Retinal pigment epithelial cell (primary cell): Measurements from ENCODE around the gene RPS19BP1.

Experiments used
- DNase-seq: peaks from one replicate; pipeline ENCODE4 v3.0.0-alpha.2; 2010; ENCODE audit warnings: low read depth
- H3K4me3 ChIP-seq: 2 replicates; pipeline ENCODE4 v1.5.1; 2011; ENCODE audit warnings: mild to moderate bottlenecking, low read length, control low read depth, moderate library complexity
- TF ChIP-seq, protein P1 (sequence below): conservative IDR thresholded peaks from 2 replicates; pipeline ENCODE4 v1.5.1; 2011; ENCODE audit warnings: low read depth, low read length, control low read depth, inconsistent platforms

The RPS19BP1 gene

DNA sequence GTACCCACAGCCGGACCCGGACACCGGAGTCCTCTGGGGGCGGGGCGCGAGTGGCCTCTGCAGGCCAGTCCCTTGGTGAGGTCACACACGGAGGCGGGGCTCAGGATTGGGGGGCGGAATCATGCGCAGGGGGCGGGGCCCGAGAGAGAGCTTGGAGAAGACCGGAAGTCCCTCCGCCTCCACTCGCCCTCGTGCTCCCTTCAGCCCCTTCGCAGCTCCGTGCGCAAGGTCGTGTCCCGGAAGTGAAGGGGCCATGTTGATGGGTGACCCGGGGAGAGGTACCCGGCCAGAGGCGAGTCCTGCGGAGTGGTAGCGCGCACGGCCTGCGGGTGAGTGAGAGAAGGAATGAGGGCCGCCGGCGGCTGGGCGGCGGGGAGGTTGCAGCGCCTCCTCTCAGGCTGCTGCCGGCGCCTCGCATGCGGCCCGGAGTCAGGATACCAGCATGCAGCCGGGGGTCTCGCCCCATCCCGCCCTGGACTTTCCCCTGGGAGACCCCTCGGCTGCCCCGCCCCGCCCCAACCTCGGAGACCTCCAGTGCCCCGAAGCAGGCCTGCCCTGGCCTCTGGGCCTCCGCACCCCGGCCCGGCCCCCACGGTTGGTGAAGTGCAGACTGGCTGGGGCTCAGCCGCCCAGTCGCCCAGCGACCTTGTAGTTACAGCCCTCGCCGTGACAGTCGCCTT is 30.3 kb downstream of the RPS19BP1 start, which contains the start of gene MIEF1:
MIEF1 (plus strand) TSS at position 182 of the 680 bp plus-strand sequence. CDS start 9,005 bp downstream, outside the sequence.
- H3K4me3 ChIP-seq = peak within 1 kb of the TSS; percentile 89
- peak; percentile 90 for DNase-seq
- TF ChIP-seq, protein P1, sequence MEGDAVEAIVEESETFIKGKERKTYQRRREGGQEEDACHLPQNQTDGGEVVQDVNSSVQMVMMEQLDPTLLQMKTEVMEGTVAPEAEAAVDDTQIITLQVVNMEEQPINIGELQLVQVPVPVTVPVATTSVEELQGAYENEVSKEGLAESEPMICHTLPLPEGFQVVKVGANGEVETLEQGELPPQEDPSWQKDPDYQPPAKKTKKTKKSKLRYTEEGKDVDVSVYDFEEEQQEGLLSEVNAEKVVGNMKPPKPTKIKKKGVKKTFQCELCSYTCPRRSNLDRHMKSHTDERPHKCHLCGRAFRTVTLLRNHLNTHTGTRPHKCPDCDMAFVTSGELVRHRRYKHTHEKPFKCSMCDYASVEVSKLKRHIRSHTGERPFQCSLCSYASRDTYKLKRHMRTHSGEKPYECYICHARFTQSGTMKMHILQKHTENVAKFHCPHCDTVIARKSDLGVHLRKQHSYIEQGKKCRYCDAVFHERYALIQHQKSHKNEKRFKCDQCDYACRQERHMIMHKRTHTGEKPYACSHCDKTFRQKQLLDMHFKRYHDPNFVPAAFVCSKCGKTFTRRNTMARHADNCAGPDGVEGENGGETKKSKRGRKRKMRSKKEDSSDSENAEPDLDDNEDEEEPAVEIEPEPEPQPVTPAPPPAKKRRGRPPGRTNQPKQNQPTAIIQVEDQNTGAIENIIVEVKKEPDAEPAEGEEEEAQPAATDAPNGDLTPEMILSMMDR = no peak

DNA sequence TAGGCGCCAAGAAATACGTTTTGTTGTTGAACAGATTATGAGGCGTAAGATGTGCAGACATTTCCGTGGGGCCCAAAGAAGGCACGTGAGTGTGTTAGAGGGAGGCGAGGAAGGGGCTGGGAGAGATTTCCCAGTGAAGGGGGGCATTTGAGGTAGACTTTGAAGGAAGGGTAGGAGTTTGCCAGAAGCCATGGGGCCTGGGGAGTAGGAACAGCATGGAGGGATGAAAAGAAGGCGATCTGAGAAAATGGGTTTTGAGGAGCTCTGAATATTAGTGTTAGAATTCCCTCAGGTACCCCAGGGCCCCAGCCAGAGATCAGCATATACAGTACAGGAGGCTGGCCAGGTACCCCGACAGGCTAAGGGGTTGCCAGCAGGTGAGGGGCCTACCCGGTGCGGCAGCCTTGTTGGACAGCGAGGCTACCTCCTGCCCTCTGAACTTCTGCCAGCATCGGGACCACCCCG is 30.9 kb downstream of the RPS19BP1 start:
- peak overlapping the region; percentile 89 for H3K4me3 ChIP-seq
- no peak for DNase-seq
- TF ChIP-seq, protein P1 = no peak

- TF ChIP-seq, protein P1 = no peak
- no peak for DNase-seq
- H3K4me3 ChIP-seq = no peak overlapping the region
These were observed 32.4 kb downstream of the RPS19BP1 start for GRCh38 chr22:39500101-39500500.

- H3K4me3 ChIP-seq = no peak overlapping the region
- TF ChIP-seq, protein P1 = no peak
- no peak for DNase-seq
These were observed 33.7 kb downstream of the RPS19BP1 start for GRCh38 chr22:39498802-39499201.

DNA sequence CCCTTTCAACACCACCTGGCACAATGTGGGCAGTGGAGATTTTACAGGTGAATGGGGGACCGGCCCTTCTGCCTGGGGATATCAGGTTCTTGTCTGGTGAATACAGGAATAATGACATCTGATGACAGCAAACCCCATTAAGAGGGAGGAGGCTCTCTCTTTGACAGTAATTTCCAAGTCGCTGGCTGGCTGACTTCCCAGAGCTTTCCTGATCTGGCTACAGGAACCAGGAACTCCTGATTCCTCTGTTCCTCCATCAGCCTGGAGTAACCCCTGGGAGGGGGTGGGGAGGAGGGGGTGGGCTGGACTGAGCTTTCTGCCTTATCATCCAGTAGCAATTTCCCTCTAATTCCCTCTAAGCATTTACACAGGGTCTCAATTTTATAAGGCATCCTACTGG is 34.2 kb downstream of the RPS19BP1 start:
- TF ChIP-seq, protein P1 = no peak
- H3K4me3 ChIP-seq = no peak overlapping the region
- DNase-seq = no peak

- TF ChIP-seq, protein P1 = no peak
- DNase-seq = no peak
- no peak overlapping the region for H3K4me3 ChIP-seq
These were observed 35.1 kb downstream of the RPS19BP1 start for GRCh38 chr22:39497429-39497828.

- H3K4me3 ChIP-seq = no peak overlapping the region
- TF ChIP-seq, protein P1 = peak; percentile 83
- DNase-seq = no peak
These were observed 36.3 kb downstream of the RPS19BP1 start for GRCh38 chr22:39496131-39496838.
